ENCODE measurements around the gene LAG3.

Gene LAG3

GRCh38 chr12:6771091-6771495, 1.2 kb upstream of the LAG3 start:
- TF ChIP-seq CTCF (IDR thresholded peaks at IDR 0.05; ENCODE audit: low read depth, low read length): no peak
- no peak overlapping the region for H3K4me3 ChIP-seq (ENCODE audit: low read depth, low read length)
- in situ Hi-C loops (cut with HindIII; ENCODE audit: low sequenced_read_pairs): no loop called here
- no peak for DNase-seq (ENCODE audit: low read depth, low spot score)

- H3K4me3 ChIP-seq (ENCODE audit: low read depth, low read length): no peak overlapping the region
- TF ChIP-seq CTCF (IDR thresholded peaks at IDR 0.05; ENCODE audit: low read depth, low read length): no peak
- in situ Hi-C loops (cut with HindIII; ENCODE audit: low sequenced_read_pairs): no loop called here
- no peak for DNase-seq (ENCODE audit: low read depth, low spot score)
Observed at GRCh38 chr12:6771509-6772330, 600 bp upstream of the LAG3 start.

GRCh38 chr12:6772726-6773589, 638 bp downstream of the LAG3 start:
- no peak for TF ChIP-seq CTCF (IDR thresholded peaks at IDR 0.05; ENCODE audit: low read depth, low read length)
- no peak overlapping the region for H3K4me3 ChIP-seq (ENCODE audit: low read depth, low read length)
- in situ Hi-C loops (cut with HindIII; ENCODE audit: low sequenced_read_pairs): no loop called here
- DNase-seq (ENCODE audit: low read depth, low spot score): no peak

- no peak for DNase-seq (ENCODE audit: low read depth, low spot score)
Observed at GRCh38 chr12:6773590-6774351, 1.5 kb downstream of the LAG3 start.

GRCh38 chr12:6774499-6775062, 2.3 kb downstream of the LAG3 start:
- H3K4me3 ChIP-seq (ENCODE audit: low read depth, low read length): no peak overlapping the region
- in situ Hi-C loops (cut with HindIII; ENCODE audit: low sequenced_read_pairs): no loop called here
- no peak for DNase-seq (ENCODE audit: low read depth, low spot score)
- no peak for TF ChIP-seq CTCF (IDR thresholded peaks at IDR 0.05; ENCODE audit: low read depth, low read length)

More at GRCh38 chr12:6773590-6774351, 1.5 kb downstream of the LAG3 start:
- in situ Hi-C loops (cut with HindIII; ENCODE audit: low sequenced_read_pairs): no loop called here
- H3K4me3 ChIP-seq (ENCODE audit: low read depth, low read length): no peak overlapping the region
- no peak for TF ChIP-seq CTCF (IDR thresholded peaks at IDR 0.05; ENCODE audit: low read depth, low read length)

Measured in astrocyte of the spinal cord (primary cell).